ENCODE data around the gene TTC23L. TPM values are rescaled to one million over a fixed set of nuclear protein-coding genes. Genes with fewer than 3 reads are reported as not detected.

The TTC23L gene
- total RNA-seq, 2 experiments from 2014 or later, result 0.26 to 0.30 TPM

DNA sequence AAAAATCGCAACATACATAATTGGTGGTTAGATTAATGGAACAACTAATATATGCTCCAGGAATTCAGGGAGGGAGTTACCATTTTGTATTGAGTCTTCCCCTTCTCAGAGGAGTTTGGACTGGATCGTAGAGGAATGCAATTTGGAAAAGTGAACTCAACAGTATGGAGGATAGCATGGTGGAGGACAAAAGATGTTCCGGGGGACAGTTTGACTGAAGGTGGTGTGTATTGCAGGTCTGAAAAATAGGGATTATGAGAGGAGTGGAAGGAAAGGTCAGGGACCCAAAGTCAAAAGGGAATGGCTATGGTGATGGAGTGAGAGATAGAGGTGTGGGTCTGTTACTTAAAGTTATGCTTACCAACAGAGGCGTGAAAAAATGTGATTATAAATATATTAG is 91.9 kb downstream of the TTC23L start:
- intact Hi-C loops (cut with DNase I, micrococcal nuclease), result no loop called here
- POLR2A ChIA-PET, result interaction anchor here (0.6 to 2.7 kb wide), 2 partner anchors 13 to 16 kb away, joined by 3 to 84 read pairs; partner anchors contain the start of genes BRIX1 and RAD1
- CTCF ChIA-PET, result interaction anchor here (0.7 to 3.1 kb wide), 2 partner anchors 15 to 326 kb away, joined by 3 to 23 read pairs; partner anchors contain the start of genes BRIX1 and RAD1

DNA sequence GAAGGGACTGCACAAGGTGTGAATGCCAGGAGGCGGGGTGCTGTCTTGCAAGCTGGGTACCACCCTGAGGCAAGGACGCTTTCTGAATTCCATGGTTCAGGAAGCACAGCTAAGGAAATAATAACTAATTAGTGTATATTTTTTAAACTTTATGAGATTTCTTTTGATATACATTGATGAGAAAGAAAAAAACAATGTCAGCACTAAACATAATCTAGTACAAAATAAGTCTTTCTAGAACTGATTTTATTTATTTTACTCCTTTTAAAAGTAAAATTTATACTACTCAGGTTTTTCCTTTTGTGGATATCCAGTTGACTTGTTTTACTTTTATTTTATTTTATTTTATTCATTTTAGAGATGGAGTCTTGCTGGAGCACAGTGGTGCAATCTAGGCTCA is 94.0 kb downstream of the TTC23L start:
- H3K4me1 Mint-ChIP-seq, result peaks cover 35% of the 10 kb centered on the region
- ChIA-PET POLR2A (interaction anchor here (1.9 kb wide), 1 partner anchor 18 kb away, joined by 5 read pairs; the partner anchor contains the start of genes BRIX1 and RAD1), CTCF (no interaction called here)
- no peaks in the 10 kb centered on the region for H3K9me3 Mint-ChIP-seq (ENCODE audit: low read depth)
- no peak overlapping the region for H3K27ac Mint-ChIP-seq
- no peak overlapping the region for H3K4me3 Mint-ChIP-seq
- ATAC-seq, result no peak
- H3K27me3 Mint-ChIP-seq, result no peaks in the 10 kb centered on the region
- intact Hi-C loops (cut with DNase I, micrococcal nuclease), result no loop called here
- peaks cover 25% of the 10 kb centered on the region for H3K36me3 Mint-ChIP-seq (ENCODE audit: low read depth)
- no peak for DNase-seq

More for the DNA sequence above, 91.9 kb downstream of the TTC23L start:
- peaks cover 25% of the 10 kb centered on the region for H3K36me3 Mint-ChIP-seq (ENCODE audit: low read depth)
- H3K4me3 Mint-ChIP-seq, result peak overlapping the region; percentile 90
- no peaks in the 10 kb centered on the region for H3K27me3 Mint-ChIP-seq
- ATAC-seq (no peak), DNase-seq (no peak)
- peaks cover 35% of the 10 kb centered on the region for H3K4me1 Mint-ChIP-seq
- no peaks in the 10 kb centered on the region for H3K9me3 Mint-ChIP-seq (ENCODE audit: low read depth)
- H3K27ac Mint-ChIP-seq, result peak overlapping the region; percentile 93

DNA sequence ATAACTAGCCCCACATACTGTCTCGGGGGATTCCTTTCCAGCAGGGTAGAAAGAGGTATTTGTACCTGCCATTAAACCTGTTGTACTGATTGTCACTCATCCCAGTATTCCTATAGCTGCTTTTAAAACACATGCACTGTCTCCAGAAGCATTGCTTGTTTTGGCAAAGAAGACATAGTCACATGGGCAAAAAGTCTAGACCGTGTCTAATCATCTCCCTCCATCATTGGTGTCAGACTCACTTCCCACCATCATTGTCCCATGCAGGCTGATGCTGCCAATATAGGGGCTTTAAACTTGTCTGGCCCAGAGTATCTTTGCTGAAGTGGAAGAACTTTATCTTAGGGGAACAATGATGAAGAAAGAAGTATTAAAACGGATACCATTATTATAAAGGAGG is 103.0 kb downstream of the TTC23L start:
- H3K9me3 Mint-ChIP-seq (ENCODE audit: low read depth), result no peaks in the 10 kb centered on the region
- ATAC-seq (no peak), DNase-seq (no peak)
- no peaks in the 10 kb centered on the region for H3K4me1 Mint-ChIP-seq
- intact Hi-C loops (cut with DNase I, micrococcal nuclease), result no loop called here
- H3K27me3 Mint-ChIP-seq, result no peaks in the 10 kb centered on the region
- no peak overlapping the region for H3K27ac Mint-ChIP-seq
- POLR2A ChIA-PET, result no interaction called here
- peaks cover 38% of the 10 kb centered on the region for H3K36me3 Mint-ChIP-seq (ENCODE audit: low read depth)
- no peak overlapping the region for H3K4me3 Mint-ChIP-seq
- CTCF ChIA-PET, result no interaction called here

DNA sequence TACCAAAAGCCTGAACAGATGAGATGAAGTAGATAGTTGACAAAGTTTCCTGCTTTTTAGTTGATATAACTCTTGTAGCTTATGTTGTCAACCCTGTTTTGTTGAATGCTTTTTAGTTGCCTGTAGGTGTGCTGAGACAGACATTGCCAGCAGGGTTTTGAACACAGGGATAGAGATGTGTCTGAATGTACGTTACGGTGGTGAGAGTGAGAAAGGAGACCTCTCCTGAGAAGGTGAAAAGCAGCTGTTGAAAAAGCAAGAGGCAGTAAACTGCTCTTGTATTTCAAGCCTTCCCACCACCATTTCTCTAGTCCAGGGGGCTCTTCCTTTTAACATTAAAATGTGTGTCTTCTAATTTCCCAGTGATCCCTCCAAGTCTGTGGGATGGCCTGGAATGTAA is 105.1 kb downstream of the TTC23L start:
- H3K36me3 Mint-ChIP-seq (ENCODE audit: low read depth), result peaks cover 36% of the 10 kb centered on the region

DNA sequence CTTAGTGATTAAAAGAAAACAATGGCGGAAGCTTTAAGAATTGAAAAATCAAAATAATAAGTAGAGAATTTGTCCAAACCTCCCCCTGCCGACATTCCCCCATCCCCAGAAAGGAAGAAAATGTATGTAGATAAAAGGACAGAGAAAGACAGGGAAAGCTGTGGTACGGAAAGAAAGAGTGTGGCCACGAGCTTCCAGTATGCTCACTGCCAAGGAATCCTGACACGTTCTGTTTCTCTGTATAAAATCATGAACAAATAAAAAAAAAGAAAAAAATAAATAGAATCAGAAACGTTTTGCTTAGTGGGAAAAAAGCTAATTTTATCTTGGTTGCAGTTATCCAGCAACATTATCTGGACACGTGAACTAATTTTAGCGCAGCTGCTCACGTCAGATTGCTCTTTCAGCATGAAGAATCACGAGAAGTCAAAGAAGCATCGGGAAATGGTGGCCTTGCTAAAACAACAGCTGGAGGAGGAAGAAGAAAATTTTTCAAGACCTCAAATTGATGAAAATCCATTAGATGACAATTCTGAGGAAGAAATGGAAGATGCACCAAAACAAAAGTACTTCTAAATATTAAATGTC is 105.6 kb downstream of the TTC23L start:
- no peak overlapping the region for H3K4me3 Mint-ChIP-seq
- H3K4me1 Mint-ChIP-seq, result no peaks in the 10 kb centered on the region
- ChIA-PET POLR2A (interaction anchor here (0.6 kb wide), 1 partner anchor 286 kb away, joined by 7 read pairs; no protein-coding TSS in a partner anchor), CTCF (interaction anchor here (1.6 kb wide), 1 partner anchor 29 kb away, joined by 3 read pairs; the partner anchor contains the start of genes BRIX1 and RAD1)
- no peak for ATAC-seq
- intact Hi-C loops (cut with DNase I, micrococcal nuclease), result no loop called here
- no peaks in the 10 kb centered on the region for H3K27me3 Mint-ChIP-seq
- DNase-seq, result no peak
- no peaks in the 10 kb centered on the region for H3K9me3 Mint-ChIP-seq (ENCODE audit: low read depth)
- H3K27ac Mint-ChIP-seq, result no peak overlapping the region
- peaks cover 39% of the 10 kb centered on the region for H3K36me3 Mint-ChIP-seq (ENCODE audit: low read depth)

More for the DNA sequence above, 105.1 kb downstream of the TTC23L start:
- CTCF ChIA-PET, result interaction anchor here (1.1 to 1.6 kb wide), 2 partner anchors 29 to 59 kb away, joined by 3 read pairs; partner anchors contain the start of genes BRIX1 and RAD1
- Mint-ChIP-seq H3K27me3 (no peaks in the 10 kb centered on the region), H3K4me3 (no peak overlapping the region), H3K4me1 (no peaks in the 10 kb centered on the region), H3K27ac (no peak overlapping the region), H3K9me3 (ENCODE audit: low read depth) (no peaks in the 10 kb centered on the region)
- intact Hi-C loops (cut with DNase I, micrococcal nuclease), result no loop called here
- DNase-seq (no peak), ATAC-seq (no peak)
- POLR2A ChIA-PET, result no interaction called here

Other genes starting within 250 kb of the TTC23L start
- gene RAI14, start 182.8 kb upstream of the TTC23L start, total RNA-seq, result 1 to 10 TPM; 4.5 to 7.1 TPM
- 10 to 100 TPM; 38.7 to 43.0 TPM for gene RAD1, start 76.3 kb downstream of the TTC23L start, total RNA-seq
- 100 to 1,000 TPM in 1 of 2 experiments, 10 to 100 TPM in 1; 81.2 to 104 TPM for gene BRIX1, start 76.5 kb downstream of the TTC23L start, total RNA-seq
- gene DNAJC21, start 90.4 kb downstream of the TTC23L start, total RNA-seq, result 10 to 100 TPM; 58.5 to 58.6 TPM
- gene AGXT2, start 208.8 kb downstream of the TTC23L start, total RNA-seq, result not detected